Posterior cingulate gyrus (tissue), 11 donors: ENCODE data around the gene MED15.

Source experiments
- DNase-seq, 10 donors: peaks; one replicate each; pipeline versions ENCODE4 v3.0.0 to v3.0.0-alpha.2; 2020 to 2021; ENCODE audit warnings: mixed read lengths in 3 of 10
- intact Hi-C: fragments of 100-400 bp; cut with DNase I; formaldehyde crosslinking; loops from one replicate; pipeline ENCODE4 v1.15.1; 2023

The MED15 gene

DNA sequence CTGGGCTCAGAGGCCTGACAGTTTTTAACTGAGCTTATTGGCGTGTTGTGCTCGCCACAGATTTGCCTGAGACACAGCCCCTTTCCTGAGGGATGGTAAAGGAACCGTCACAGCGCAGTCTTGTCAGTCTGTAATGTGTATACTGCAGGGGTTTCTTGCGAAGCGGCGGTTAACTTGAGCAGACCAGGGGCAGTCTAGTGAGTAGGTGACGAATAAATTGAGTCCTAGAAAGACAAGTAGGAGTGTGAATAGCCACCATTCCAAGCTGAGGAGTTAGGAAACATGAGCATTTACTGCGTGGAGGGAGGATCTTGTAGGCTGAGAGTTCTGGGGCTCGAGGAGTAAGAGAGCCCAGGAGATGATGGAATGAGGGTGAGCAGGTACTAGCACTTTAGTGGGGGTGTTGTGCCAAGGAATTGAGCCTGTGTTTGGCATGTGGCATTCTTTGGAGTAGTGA is 1.4 kb downstream of the MED15 start:
- DNase-seq, result no peak
- intact Hi-C loops, result loop anchor here (5.0 kb wide), 1 partner anchor 53 kb away; no protein-coding TSS in a partner anchor

GRCh38 chr22:20509344-20510047 is 2.1 kb downstream of the MED15 start:
- DNase-seq, result peak in 2 of 10 donors; percentile 46 to 50
- intact Hi-C loops, result loop anchor here (5.0 kb wide), 1 partner anchor 53 kb away; no protein-coding TSS in a partner anchor

GRCh38 chr22:20510811-20511577 is 3.6 kb downstream of the MED15 start:
- intact Hi-C loops, result no loop called here
- DNase-seq, result no peak

- no peak for DNase-seq
- intact Hi-C loops, result no loop called here
Measured at GRCh38 chr22:20511578-20512229, 4.3 kb downstream of the MED15 start.

DNA sequence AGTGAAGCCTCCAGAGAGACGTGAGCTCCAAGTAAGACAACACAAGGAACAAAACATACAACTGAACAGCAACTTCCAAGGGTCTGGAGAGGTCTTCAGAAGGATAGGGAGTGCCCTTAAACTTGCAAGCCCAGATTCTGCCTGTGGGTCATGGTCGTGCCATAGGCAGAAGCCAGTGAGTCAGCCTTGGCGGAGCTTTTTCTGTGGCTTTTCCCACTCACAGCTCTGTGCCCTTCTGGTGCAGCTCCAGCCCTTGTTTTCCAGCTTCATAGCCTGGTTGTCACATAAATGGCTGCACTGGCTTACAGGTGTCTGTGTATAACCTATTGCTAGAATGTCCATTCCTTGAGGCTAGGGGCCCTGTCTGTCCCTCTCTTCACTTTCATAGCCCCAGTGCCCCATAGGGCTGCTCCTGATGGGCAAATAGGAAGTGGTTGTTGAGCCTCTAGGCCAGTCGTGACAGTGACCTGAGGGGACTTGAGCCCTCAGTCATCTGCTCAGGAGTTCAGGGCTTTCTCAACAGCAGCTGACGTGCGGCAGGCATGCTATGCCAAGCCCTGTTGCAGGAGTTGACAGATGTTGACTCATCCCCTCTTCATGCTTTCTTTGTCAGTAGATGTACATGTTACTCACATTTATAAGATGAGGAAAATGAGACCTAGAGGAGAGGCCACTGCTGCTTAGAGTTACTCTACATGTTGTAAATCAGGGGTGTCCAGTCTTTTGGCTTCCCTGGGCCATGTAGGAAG is 7.4 kb downstream of the MED15 start:
- intact Hi-C loops, result no loop called here
- DNase-seq, result peak in 1 of 10 donors; percentile 46

DNA sequence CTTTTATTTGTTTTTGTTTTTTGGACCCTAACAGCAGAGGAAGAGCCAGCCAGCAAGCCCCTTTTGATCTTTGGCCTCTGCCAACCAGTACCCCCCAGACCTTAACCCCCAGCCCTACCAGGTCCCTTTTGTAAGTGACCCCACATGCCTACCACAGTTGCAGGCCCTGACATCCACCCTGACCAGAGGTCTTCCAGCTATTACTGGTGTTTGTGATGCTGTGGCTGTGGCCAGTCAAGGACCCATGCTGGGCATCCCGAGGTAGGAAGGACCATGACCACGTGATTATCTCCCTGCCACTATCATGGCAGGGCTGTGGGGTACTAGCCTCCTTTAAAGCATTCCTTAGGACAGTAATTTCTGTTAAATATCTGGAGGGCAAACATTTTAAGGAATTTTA is 9.0 kb downstream of the MED15 start:
- peak in 1 of 10 donors; percentile 43 for DNase-seq
- intact Hi-C loops, result no loop called here

GRCh38 chr22:20517422-20517821 is 10.0 kb downstream of the MED15 start:
- peak in 1 of 10 donors; percentile 24 for DNase-seq
- intact Hi-C loops, result no loop called here

- peak in 1 of 10 donors; percentile 68 for DNase-seq
Measured at GRCh38 chr22:20517841-20518592, 10.6 kb downstream of the MED15 start.

GRCh38 chr22:20519558-20519957 is 12.1 kb downstream of the MED15 start:
- intact Hi-C loops, result no loop called here

More at GRCh38 chr22:20517841-20518592, 10.6 kb downstream of the MED15 start:
- intact Hi-C loops, result no loop called here

GRCh38 chr22:20520093-20520511 is 12.7 kb downstream of the MED15 start:
- peak in 1 of 10 donors; percentile 68 for DNase-seq
- intact Hi-C loops, result no loop called here

More at GRCh38 chr22:20519558-20519957, 12.1 kb downstream of the MED15 start:
- peak in 1 of 10 donors; percentile 54 for DNase-seq

GRCh38 chr22:20522134-20523004 is 15.0 kb downstream of the MED15 start:
- peak in 1 of 10 donors; percentile 72 for DNase-seq
- intact Hi-C loops, result no loop called here

- intact Hi-C loops, result no loop called here
- DNase-seq, result peak in 1 of 10 donors; percentile 63
Measured at GRCh38 chr22:20523086-20523983, 15.9 kb downstream of the MED15 start.

GRCh38 chr22:20524004-20524481 is 16.6 kb downstream of the MED15 start:
- intact Hi-C loops, result no loop called here
- DNase-seq, result peak in 1 of 10 donors; percentile 17

- DNase-seq, result no peak
- intact Hi-C loops, result no loop called here
Measured at GRCh38 chr22:20525048-20525447, 17.6 kb downstream of the MED15 start.

DNA sequence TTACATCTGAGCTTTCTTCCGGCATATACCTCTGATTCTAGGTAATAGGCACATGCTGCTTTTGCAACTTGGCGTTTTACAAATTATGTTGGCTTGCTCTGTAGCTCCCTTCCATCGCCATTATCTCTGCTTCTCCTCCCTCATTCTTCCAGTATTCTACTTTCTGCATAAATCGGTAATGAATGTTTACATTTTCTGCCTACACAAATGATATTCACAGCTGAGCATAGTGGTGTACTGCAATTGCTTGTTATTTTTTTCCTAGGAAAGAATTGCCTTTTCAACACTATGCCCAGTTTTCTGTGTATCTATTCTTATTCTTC is 18.9 kb downstream of the MED15 start:
- DNase-seq, result no peak
- intact Hi-C loops, result no loop called here

- intact Hi-C loops, result no loop called here
- peak in 1 of 10 donors; percentile 24 for DNase-seq
Measured at GRCh38 chr22:20526628-20527355, 19.4 kb downstream of the MED15 start.
